BJ (cell line): ENCODE measurements around the gene KHK. TPM values are rescaled to one million over a fixed set of nuclear protein-coding genes. Genes with fewer than 3 reads are reported as not detected.

Source experiments
- CTCF ChIA-PET: fragments of 350-600 bp; formaldehyde crosslinking; extraction: SDS; loops from one replicate; lab custom pipeline; 2021; ENCODE audit warnings: antibody characterized with exemption, inconsistent platforms; lab: Yijun Ruan, JAX
- POLR2A ChIA-PET: fragments of 300-600 bp; sonication (Branson Sonifier 250); formaldehyde crosslinking; extraction: SDS; loops from one replicate; lab custom pipeline; 2021; ENCODE audit warnings: antibody characterized with exemption; lab: Charles Lee
- DNase-seq: peaks from one replicate; pipeline ENCODE4 v3.0.0-alpha.2; 2011; ENCODE audit warnings: low read depth
- H3K27me3 ChIP-seq: 2 replicates; pipeline ENCODE4 v1.6.0; 2011; ENCODE audit warnings: low read length; ENCODE audit not compliant: control insufficient read depth, insufficient read depth
- H3K36me3 ChIP-seq: 2 replicates; pipeline ENCODE4 v1.5.1; 2011; ENCODE audit warnings: low read length; ENCODE audit not compliant: control insufficient read depth, insufficient read depth
- H3K4me3 ChIP-seq: 2 replicates; pipeline ENCODE4 v1.5.1; 2011; ENCODE audit warnings: low read depth, mild to moderate bottlenecking, control low read depth, low read length
- polyA plus RNA-seq: library from polyadenylated mRNA; depleted of rRNA; stranded (reverse); fragments of >200 nt; gene quantifications from 2 replicates; pipeline ENCODE4 v1.2.3, GENCODE V29; 2011
- TF ChIP-seq, protein P1 (sequence below): IDR thresholded peaks from 2 replicates; pipeline ENCODE4 v1.5.1; 2011; ENCODE audit warnings: low read depth, mild to moderate bottlenecking, control low read depth, inconsistent platforms, low read length, moderate library complexity; ENCODE audit not compliant: insufficient read depth

KHK gene
- polyA plus RNA-seq, 1 experiment: 0.43 TPM

DNA sequence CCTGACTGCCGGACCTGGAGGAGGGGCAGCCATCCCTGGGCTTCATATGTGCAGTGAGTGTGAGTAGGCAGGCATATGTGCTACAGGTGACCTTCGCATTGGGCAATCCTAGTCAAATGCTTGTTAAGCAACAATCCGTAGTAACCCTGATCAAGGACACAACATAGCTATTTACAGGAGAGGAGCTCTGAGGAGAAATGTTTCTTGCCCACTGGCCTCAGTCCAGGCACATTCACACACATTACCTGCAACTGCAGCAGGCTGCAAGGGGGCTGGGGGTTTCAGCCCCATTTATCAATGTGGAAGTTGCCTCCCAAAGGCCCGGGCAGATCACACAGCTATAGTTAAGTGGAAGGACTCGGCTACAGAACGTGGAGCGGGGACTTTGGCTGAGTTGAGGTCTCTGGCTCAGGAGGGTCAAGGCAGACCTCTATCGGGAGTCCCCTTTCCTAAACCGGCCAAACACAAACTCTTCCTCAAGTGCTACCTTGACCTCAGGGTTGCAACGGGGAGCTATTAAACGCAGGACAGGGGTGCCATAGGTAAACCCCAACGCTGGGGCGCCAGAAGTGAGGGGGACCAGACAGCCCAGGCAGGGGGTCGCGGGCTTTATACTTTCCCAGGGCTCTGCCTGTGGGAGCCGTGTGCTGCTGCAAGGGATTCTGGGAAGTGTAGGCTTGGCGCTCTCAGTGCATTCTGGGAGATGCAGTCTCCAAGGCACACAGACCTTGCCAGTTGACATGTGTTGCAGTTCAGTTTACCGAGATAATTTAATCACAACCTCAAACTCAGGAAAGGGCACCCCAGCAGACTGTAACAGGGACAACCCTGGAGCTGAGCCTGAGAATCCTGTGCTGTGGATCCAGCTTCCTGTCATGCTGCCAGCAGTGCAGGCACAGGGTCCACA, 9.4 kb downstream of the KHK start:
- Histone ChIP-seq H3K4me3 (no peak overlapping the region), H3K27me3 (no peaks in the 10 kb centered on the region), H3K36me3 (no peaks in the 10 kb centered on the region)
- TF ChIP-seq, protein P1, sequence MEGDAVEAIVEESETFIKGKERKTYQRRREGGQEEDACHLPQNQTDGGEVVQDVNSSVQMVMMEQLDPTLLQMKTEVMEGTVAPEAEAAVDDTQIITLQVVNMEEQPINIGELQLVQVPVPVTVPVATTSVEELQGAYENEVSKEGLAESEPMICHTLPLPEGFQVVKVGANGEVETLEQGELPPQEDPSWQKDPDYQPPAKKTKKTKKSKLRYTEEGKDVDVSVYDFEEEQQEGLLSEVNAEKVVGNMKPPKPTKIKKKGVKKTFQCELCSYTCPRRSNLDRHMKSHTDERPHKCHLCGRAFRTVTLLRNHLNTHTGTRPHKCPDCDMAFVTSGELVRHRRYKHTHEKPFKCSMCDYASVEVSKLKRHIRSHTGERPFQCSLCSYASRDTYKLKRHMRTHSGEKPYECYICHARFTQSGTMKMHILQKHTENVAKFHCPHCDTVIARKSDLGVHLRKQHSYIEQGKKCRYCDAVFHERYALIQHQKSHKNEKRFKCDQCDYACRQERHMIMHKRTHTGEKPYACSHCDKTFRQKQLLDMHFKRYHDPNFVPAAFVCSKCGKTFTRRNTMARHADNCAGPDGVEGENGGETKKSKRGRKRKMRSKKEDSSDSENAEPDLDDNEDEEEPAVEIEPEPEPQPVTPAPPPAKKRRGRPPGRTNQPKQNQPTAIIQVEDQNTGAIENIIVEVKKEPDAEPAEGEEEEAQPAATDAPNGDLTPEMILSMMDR: no peak
- CTCF ChIA-PET: interaction anchor here (0.8 to 8.0 kb wide), 8 partner anchors 9 to 207 kb away, joined by 3 to 94 read pairs (median 6); partner anchors contain the start of genes KHK and TRIM54
- DNase-seq: no peak
- POLR2A ChIA-PET: interaction anchor here (0.6 kb wide), 1 partner anchor 75 kb away, joined by 3 read pairs; no protein-coding TSS in a partner anchor

DNA sequence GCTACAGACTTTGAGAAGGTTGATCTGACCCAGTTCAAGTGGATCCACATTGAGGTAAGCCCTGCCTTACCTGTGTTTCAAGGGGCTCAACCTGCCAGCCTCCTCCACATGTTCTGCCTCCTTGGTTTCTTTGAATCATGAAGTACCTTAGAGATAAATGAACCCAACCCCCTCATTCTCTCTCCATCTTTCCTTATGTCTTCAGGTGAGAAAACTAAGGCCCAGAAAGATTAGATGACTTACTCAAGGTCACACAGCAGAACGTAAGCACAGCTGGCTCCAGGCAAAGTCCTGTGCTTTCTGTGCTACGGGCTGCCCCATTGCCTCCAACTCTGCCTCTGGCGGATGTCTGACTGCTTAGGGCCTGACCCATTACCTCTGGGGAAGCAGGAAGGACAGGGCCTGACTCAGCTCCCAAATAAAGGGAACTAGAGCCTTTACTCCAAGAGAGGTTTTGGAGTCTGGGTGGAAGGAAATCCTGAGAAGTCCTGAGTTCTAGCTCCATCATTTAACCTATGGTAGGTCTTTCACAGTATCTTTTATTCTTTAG, 10.3 kb downstream of the KHK start:
- Histone ChIP-seq H3K4me3 (no peak overlapping the region), H3K27me3 (peaks cover 1% of the 10 kb centered on the region; the same call in 1 of the 2 replicates), H3K36me3 (no peaks in the 10 kb centered on the region)
- TF ChIP-seq, protein P1: no peak
- CTCF ChIA-PET: interaction anchor here (0.9 to 8.0 kb wide), 14 partner anchors 9 to 207 kb away, joined by 3 to 94 read pairs (median 6); partner anchors contain the start of genes KHK and TRIM54
- POLR2A ChIA-PET: interaction anchor here (0.6 kb wide), 1 partner anchor 206 kb away, joined by 4 read pairs; no protein-coding TSS in a partner anchor
- no peak for DNase-seq

DNA sequence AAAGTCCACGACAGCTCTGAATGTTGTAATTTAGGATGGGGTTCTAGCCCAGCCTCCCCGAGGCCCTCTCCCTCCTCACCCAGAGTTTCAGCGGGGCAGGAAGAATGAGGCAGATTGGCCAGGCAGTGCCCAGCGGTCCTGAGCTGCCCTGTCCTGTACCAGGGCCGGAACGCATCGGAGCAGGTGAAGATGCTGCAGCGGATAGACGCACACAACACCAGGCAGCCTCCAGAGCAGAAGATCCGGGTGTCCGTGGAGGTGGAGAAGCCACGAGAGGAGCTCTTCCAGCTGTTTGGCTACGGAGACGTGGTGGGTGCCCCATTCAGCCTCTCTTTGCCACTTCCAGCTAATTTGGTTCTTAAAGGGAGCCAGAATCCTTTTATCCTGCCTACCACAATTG, 10.8 kb downstream of the KHK start:
- H3K4me3 ChIP-seq: no peak overlapping the region
- POLR2A ChIA-PET: interaction anchor here (0.6 kb wide), 1 partner anchor 205 kb away, joined by 4 read pairs; no protein-coding TSS in a partner anchor
- no peaks in the 10 kb centered on the region for H3K36me3 ChIP-seq
- TF ChIP-seq, protein P1: no peak
- no peak for DNase-seq
- peaks cover 1% of the 10 kb centered on the region; the same call in 1 of the 2 replicates for H3K27me3 ChIP-seq
- CTCF ChIA-PET: interaction anchor here (1.1 to 8.0 kb wide), 14 partner anchors 8 to 206 kb away, joined by 3 to 94 read pairs (median 6); partner anchors contain the start of genes KHK and TRIM54

DNA sequence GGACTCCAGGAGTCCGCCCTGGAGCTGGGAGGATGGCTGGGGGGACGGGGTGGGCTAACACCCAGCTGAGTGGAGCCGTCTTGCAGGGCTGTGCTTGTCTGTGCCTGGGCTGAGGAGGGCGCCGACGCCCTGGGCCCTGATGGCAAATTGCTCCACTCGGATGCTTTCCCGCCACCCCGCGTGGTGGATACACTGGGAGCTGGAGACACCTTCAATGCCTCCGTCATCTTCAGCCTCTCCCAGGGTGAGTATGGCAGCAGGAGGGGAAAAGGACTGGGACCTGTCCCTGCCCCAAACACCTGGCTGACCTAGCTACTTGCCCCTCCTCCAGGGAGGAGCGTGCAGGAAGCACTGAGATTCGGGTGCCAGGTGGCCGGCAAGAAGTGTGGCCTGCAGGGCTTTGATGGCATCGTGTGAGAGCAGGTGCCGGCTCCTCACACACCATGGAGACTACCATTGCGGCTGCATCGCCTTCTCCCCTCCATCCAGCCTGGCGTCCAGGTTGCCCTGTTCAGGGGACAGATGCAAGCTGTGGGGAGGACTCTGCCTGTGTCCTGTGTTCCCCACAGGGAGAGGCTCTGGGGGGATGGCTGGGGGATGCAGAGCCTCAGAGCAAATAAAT, 12.9 kb downstream of the KHK start:
- Histone ChIP-seq H3K4me3 (no peak overlapping the region), H3K27me3 (peaks cover 1% of the 10 kb centered on the region; the same call in 1 of the 2 replicates), H3K36me3 (no peaks in the 10 kb centered on the region)
- no peak for DNase-seq
- TF ChIP-seq, protein P1: no peak
- CTCF ChIA-PET: interaction anchor here (0.7 to 8.0 kb wide), 20 partner anchors 8 to 298 kb away, joined by 3 to 94 read pairs (median 4); partner anchors contain the start of genes ABHD1, KHK, PREB and TRIM54
- POLR2A ChIA-PET: no interaction called here
